Motor neuron (in vitro differentiated cells): Measurements from ENCODE around the gene DGKA. TPM values are rescaled to one million over a fixed set of nuclear protein-coding genes. Genes with fewer than 3 reads are reported as not detected.
"Not testable (repeated sequence)": the region's sequence is repeated elsewhere in the genome, so short reads cannot be mapped to it uniquely, and the experiment has no call there.

Experiments
- ATAC-seq, 8 experiments: fragments of 200-7000 bp; cut with Tn5 transposase; replicated peaks in 6 of 8; 2 replicates each; pipeline ENCODE4 v1.8.0; 2021; ENCODE audit warnings: mild to moderate bottlenecking in 8 of 8, moderate library complexity in 8 of 8
- H3K27ac ChIP-seq, 2 donors: fragments of 250-450 bp; sonication (Bioruptor Pico); 2 replicates each; pipeline ENCODE4 v1.9.0; 2021; ENCODE audit warnings: antibody characterized with exemption in 2 of 2, mild to moderate bottlenecking in 2 of 2, moderate library complexity in 1 of 2
- H3K4me1 ChIP-seq, 2 donors: fragments of 250-450 bp; sonication (Bioruptor Pico); replicated peaks in 1 of 2; 2 replicates each; pipeline ENCODE4 v1.6.1; 2021; ENCODE audit warnings: antibody characterized with exemption in 2 of 2, mild to moderate bottlenecking in 2 of 2, moderate library complexity in 1 of 2
- H3K4me3 ChIP-seq, 5 donors: fragments of 250-450 bp; sonication (Bioruptor Pico); 2 replicates each; pipeline ENCODE4 v1.9.0; 2021; ENCODE audit warnings: antibody characterized with exemption in 5 of 5, mild to moderate bottlenecking in 5 of 5, moderate library complexity in 4 of 5
- WGBS, 10 experiments: fragments of 450-650 bp; shearing (Covaris generic); methylation state at CpG; one replicate each; pipeline ENCODE4 v1.0.0; 2022; 5-methylcytosine and 5-hydroxymethylcytosine counted together
- in situ Hi-C, 9 experiments: fragments of 400-800 bp; cut with MboI; loops; one replicate each; pipeline ENCODE4 v1.15.0; 2021; ENCODE audit warnings: low sequenced_read_pairs in 9 of 9, low pct_unique_long_range_greater_than_20kb in 2 of 9; ENCODE audit not compliant: unreplicated experiment in 9 of 9
- total RNA-seq, 8 experiments: library from RNA; unstranded; fragments of 300-600 nt; gene quantifications; 2 replicates each; pipeline versions ENCODE4 v1.2.3 to v1.2.4, GENCODE V29; 2022

The DGKA gene
- total RNA-seq, 8 experiments from 2014 or later: 3.4 to 63.0 (median 9.2) TPM

GRCh38 chr12:55923648-55924047, 7.3 kb upstream of the DGKA start:
- in situ Hi-C loops, H3K27ac ChIP-seq, H3K4me3 ChIP-seq, ATAC-seq: not testable (repeated sequence)
- H3K4me1 ChIP-seq: peaks cover 7 to 14% of the 10 kb centered on the region in 2 donors
- WGBS, 10 experiments: 76 to 100% (median 97%) methylated on average over 3 to 9 of the region's 9 CpGs; no CpG with 5 or more reads in 1 of the 10 experiments

- peaks cover 8 to 15% of the 10 kb centered on the region in 2 donors for H3K4me1 ChIP-seq
- WGBS, 10 experiments: 48 to 100% (median 83%) methylated on average over 2 to 4 of the region's 4 CpGs
- H3K27ac ChIP-seq: no peak overlapping the region
- in situ Hi-C loops: loop anchor here in 3 of 9 experiments (25.0 kb wide), 1 partner anchor 188 kb away; the partner anchor contains the start of genes CD63 (in 3 of the 3) and GDF11 (in 3 of the 3)
- no peak for ATAC-seq
- H3K4me3 ChIP-seq: peak overlapping the region in 4 of 5 donors; percentile 65 to 97 (median 92)
Observed at GRCh38 chr12:55925371-55925770, 5.6 kb upstream of the DGKA start.

GRCh38 chr12:55925870-55926737, 4.9 kb upstream of the DGKA start:
- in situ Hi-C loops: loop anchor here in 3 of 9 experiments (25.0 kb wide), 1 partner anchor 189 kb away; the partner anchor contains the start of genes CD63 (in 3 of the 3) and GDF11 (in 3 of the 3)
- WGBS, 10 experiments: 0 to 11% (median 8%) methylated on average over 2 to 10 of the region's 10 CpGs; no CpG with 5 or more reads in 2 of the 10 experiments
- Histone ChIP-seq H3K4me1 (peaks cover 15 to 20% of the 10 kb centered on the region in 2 donors), H3K27ac (peak overlapping the region; percentile 97), H3K4me3 (peak overlapping the region; percentile 65 to 97 (median 88))
- ATAC-seq: no peak

GRCh38 chr12:55926738-55927587, 4.0 kb upstream of the DGKA start:
- H3K4me3 ChIP-seq: peak overlapping the region; percentile 65 to 97 (median 88)
- WGBS, 10 experiments: 0% methylated on average over 2 to 7 of the region's 42 CpGs; no CpG with 5 or more reads in 4 of the 10 experiments
- peak overlapping the region; percentile 97 for H3K27ac ChIP-seq
- H3K4me1 ChIP-seq: peaks cover 20 to 23% of the 10 kb centered on the region in 2 donors
- peak; percentile 39 to 88 (median 80) for ATAC-seq
- in situ Hi-C loops: loop anchor here in 3 of 9 experiments (25.0 kb wide), 1 partner anchor 190 kb away; the partner anchor contains the start of genes CD63 (in 3 of the 3) and GDF11 (in 3 of the 3)

GRCh38 chr12:55927588-55928502, 3.1 kb upstream of the DGKA start, which contains the start of gene PYM1:
PYM1 (minus strand) TSS chr12:55927894; CDS start chr12:55927761, 133 bp downstream.
- H3K4me1 ChIP-seq: peaks cover 23 to 26% of the 10 kb centered on the region in 2 donors
- peak within 1 kb of the TSS; percentile 65 to 97 (median 88) for H3K4me3 ChIP-seq
- in situ Hi-C loops: loop anchor here in 3 of 9 experiments (25.0 kb wide), 1 partner anchor 191 kb away; the partner anchor contains the start of genes CD63 (in 3 of the 3) and GDF11 (in 3 of the 3)
- WGBS, 10 experiments: 0 to 27% (median 0%) methylated on average over 2 to 17 of the region's 49 CpGs
- peak within 1 kb of the TSS; percentile 97 for H3K27ac ChIP-seq
- ATAC-seq: peak; percentile 18 to 58 (median 44)

GRCh38 chr12:55929306-55929791, 1.6 kb upstream of the DGKA start:
- WGBS, 10 experiments: 5 to 100% (median 94%) methylated on average over 1 to 3 of the region's 8 CpGs; no CpG with 5 or more reads in 5 of the 10 experiments
- Histone ChIP-seq H3K4me3 (no peak overlapping the region), H3K4me1 (peaks cover 23 to 26% of the 10 kb centered on the region in 2 donors), H3K27ac (no peak overlapping the region)
- ATAC-seq: no peak
- in situ Hi-C loops: loop anchor here in 3 of 9 experiments (25.0 kb wide), 1 partner anchor 192 kb away; the partner anchor contains the start of genes CD63 (in 3 of the 3) and GDF11 (in 3 of the 3)

GRCh38 chr12:55931317-55931779, 386 bp downstream of the DGKA start:
- peak in 1 of 8 experiments; percentile 1 for ATAC-seq
- peaks cover 17 to 18% of the 10 kb centered on the region in 2 donors for H3K4me1 ChIP-seq
- H3K27ac ChIP-seq: no peak overlapping the region
- whole genome bisulfite sequencing, 10 experiments: 0 to 83% (median 5%) methylated on average over 1 to 7 of the region's 10 CpGs; no CpG with 5 or more reads in 3 of the 10 experiments
- in situ Hi-C loops: loop anchor here in 3 of 9 experiments (25.0 kb wide), 1 partner anchor 194 kb away; the partner anchor contains the start of genes CD63 (in 3 of the 3) and GDF11 (in 3 of the 3)
- peak overlapping the region; percentile 44 to 66 (median 53) for H3K4me3 ChIP-seq

- in situ Hi-C loops: loop anchor here in 3 of 9 experiments (25.0 kb wide), 1 partner anchor 195 kb away; the partner anchor contains the start of genes CD63 (in 3 of the 3) and GDF11 (in 3 of the 3)
- H3K4me3 ChIP-seq: peak overlapping the region; percentile 44 to 66 (median 53)
Observed at GRCh38 chr12:55931780-55932550, 1.0 kb downstream of the DGKA start.

GRCh38 chr12:55932551-55932910, 1.6 kb downstream of the DGKA start:
- peak overlapping the region; percentile 44 to 66 (median 53) for H3K4me3 ChIP-seq
- H3K27ac ChIP-seq: no peak overlapping the region
- peak in 4 of 8 experiments; percentile 1 to 13 (median 5) for ATAC-seq
- WGBS, 10 experiments: 15 to 57% (median 20%) methylated on average over 1 to 4 of the region's 4 CpGs; no CpG with 5 or more reads in 5 of the 10 experiments
- in situ Hi-C loops: loop anchor here in 3 of 9 experiments (25.0 kb wide), 1 partner anchor 195 kb away; the partner anchor contains the start of genes CD63 (in 3 of the 3) and GDF11 (in 3 of the 3)
- H3K4me1 ChIP-seq: peaks cover 17 to 18% of the 10 kb centered on the region in 2 donors

More at GRCh38 chr12:55931780-55932550, 1.0 kb downstream of the DGKA start:
- Histone ChIP-seq H3K4me1 (peaks cover 17 to 18% of the 10 kb centered on the region in 2 donors), H3K27ac (no peak overlapping the region)
- WGBS, 10 experiments: 0 to 13% (median 0%) methylated on average over 2 to 7 of the region's 60 CpGs; no CpG with 5 or more reads in 5 of the 10 experiments
- ATAC-seq: peak; percentile 2 to 41 (median 34)

GRCh38 chr12:55933169-55933798, 2.3 kb downstream of the DGKA start:
- H3K4me1 ChIP-seq: peaks cover 16% of the 10 kb centered on the region in 2 donors
- WGBS, 10 experiments: 0 to 100% (median 74%) methylated on average over 1 to 4 of the region's 7 CpGs; no CpG with 5 or more reads in 5 of the 10 experiments
- H3K4me3 ChIP-seq: no peak overlapping the region
- no peak overlapping the region for H3K27ac ChIP-seq
- in situ Hi-C loops: loop anchor here in 3 of 9 experiments (25.0 kb wide), 1 partner anchor 196 kb away; the partner anchor contains the start of genes CD63 (in 3 of the 3) and GDF11 (in 3 of the 3)
- ATAC-seq: peak in 3 of 8 experiments; percentile 6 to 7 (median 6)
